ENCODE data around the gene PDXK.

The PDXK gene

GRCh38 chr21:43734928-43735229, 15.9 kb downstream of the PDXK start:
- TF ChIP-seq CTCF (IDR thresholded peaks at IDR 0.05; ENCODE audit: extremely low read depth, missing control alignments): no peak
- no peak for DNase-seq (ENCODE audit: low spot score)

DNA sequence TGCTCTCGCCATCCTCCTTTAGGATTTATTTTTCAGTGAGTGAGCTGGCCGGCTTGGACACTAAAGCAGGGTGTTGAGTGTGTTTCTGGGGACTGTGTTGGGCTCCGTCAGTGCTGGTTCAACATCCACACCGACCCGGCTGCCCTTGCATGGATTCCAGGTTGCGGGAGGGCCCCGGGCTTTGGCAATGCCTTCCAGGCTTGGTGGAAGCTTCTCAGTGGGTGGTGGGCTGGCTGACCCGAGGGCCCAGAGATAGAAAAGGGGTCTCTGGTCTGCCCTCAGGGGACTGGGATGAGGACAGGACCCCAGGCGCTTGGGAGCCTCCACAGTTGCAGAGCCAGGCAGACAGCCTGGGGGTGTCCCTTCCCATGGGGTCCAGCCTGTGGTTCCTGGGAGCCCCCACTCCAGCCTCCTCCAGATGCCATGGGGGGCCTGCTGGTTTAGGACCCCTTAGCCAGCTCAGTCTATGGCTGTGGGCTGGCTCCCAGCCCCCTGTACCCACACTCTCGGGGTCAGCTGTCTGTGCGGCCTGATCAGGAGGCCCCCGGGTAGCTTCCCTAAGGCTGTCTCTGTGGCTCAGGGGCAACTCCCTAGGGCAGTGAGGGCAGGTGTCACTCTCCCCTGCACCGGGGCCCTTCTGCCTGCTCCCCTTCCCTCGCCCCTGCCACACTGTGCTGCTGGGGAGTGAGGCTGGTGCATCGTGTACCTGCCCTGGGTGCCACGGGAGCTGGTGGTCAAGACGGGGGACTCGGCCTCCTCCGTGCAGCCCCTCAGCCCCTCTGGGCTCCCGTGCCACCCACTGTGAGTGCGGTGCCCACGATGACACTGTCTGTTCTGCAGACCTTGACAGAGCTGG, 16.5 kb downstream of the PDXK start:
- TF ChIP-seq CTCF (IDR thresholded peaks at IDR 0.05; ENCODE audit: extremely low read depth, missing control alignments): no peak
- DNase-seq (ENCODE audit: low spot score): no peak

DNA sequence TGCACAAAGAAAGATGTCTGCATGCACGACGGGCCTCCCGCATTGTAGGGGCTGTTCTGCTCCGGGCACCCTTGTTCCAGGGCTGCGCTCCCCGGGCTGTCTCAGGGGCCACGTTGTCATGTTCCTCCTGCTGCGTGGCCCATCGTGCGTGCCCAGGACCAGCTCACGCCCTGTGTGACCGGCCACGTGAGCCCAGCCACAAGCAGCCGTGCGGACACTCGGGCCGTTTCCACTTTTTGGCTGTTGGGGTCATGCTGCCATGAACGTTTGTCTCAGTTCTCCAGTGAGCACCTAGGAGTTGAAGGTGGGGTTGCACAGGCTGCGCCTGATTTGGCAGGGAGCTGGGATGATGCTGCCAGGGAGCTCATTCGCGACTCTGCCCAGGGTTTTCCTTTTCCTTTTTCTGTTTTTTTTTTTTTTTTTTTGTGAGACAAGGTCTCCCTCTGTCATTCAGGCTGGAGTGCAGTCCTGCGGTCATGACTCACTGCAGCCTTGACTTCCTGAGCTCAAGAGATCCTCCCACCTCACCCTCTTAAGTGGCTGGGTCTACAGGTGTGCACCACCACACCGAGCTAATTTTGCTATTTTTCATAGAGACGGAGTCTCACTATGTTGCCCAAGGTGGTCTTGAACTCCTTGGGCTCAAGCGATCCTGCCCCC, 17.4 kb downstream of the PDXK start:
- no peak for TF ChIP-seq CTCF (IDR thresholded peaks at IDR 0.05; ENCODE audit: extremely low read depth, missing control alignments)

DNA sequence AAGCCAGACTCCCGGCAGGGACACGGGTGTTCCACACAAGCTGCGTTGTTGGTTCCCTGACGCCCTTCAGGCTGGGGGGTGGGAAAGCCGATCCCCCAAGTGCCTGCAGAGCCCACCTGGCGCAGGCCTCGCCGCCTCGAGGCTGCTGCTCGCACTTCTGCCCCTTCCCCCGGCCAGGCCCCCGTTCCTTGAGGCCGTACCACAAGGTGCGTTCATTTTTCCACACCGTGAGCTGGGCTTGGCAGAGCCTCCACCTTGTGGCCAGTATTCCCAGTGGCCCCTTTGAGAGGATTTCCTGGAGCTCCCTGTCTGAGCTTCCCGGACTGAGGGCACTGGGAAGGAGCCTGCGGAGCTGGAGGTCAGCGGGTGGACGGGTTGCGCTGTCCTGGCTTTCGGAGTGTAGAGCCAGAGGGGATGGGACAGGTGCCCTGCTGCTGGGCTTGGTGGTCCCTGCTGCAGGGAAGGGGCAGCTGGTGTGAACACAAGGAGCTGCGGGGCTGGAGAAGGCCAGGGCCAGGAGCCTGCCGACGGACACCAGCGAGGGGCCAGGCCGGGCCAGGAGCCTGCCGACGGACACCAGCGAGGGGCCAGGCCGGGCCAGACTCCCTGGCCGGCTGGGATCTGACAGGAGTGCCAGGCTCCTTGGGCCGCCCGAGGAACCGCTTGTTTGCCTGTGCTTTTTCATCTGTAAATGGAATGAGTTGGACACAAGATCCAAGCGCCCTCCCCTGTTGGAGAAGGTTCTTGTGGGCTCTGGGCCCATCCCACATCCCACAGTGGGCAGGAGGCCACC, 18.4 kb downstream of the PDXK start:
- DNase-seq (ENCODE audit: low spot score): no peak
- no peak for TF ChIP-seq CTCF (IDR thresholded peaks at IDR 0.05; ENCODE audit: extremely low read depth, missing control alignments)

More for the DNA sequence above, 17.4 kb downstream of the PDXK start:
- no peak for DNase-seq (ENCODE audit: low spot score)

GRCh38 chr21:43739621-43740435, 20.9 kb downstream of the PDXK start:
- TF ChIP-seq CTCF (IDR thresholded peaks at IDR 0.05; ENCODE audit: extremely low read depth, missing control alignments): no peak
- no peak for DNase-seq (ENCODE audit: low spot score)

DNA sequence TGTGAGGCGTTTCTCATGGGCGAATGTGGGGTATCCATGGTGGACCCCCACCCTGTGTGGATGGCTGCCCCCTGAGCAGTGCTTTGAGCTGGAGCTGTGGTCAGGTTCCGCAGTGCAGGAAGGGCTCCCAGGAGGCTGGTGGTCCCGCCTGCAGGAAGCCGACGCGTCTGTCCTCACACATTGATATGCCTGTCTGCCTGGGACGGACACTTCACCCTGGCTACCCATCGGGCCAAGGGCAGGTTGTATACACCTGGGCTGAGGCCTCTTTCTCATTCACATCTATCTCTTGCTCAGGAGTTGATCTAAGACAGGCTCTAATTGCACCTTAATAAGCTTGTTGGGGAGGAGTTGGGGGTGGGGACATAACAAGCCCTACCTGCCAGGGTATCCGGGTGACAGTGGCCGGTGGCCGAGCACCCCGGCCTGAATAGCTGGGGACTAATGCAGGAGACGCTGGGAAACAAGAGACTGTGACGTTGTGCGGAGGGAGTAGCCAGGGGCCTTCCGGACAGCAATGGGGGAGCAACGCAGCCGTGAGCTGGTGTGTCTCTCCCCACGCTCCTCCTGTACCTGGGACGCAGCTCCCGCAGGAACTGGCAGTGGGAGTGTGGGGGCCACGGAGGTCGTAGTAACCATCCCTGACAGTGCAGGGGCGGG, 21.7 kb downstream of the PDXK start:
- no peak for TF ChIP-seq CTCF (IDR thresholded peaks at IDR 0.05; ENCODE audit: extremely low read depth, missing control alignments)
- no peak for DNase-seq (ENCODE audit: low spot score)
